AG09319 (cell line): ENCODE results near the gene STRADB.
A peak's percentile ranks its signal among the peaks of the same experiment; 100 is the strongest.
"Not testable (repeated sequence)": the region's sequence is repeated elsewhere in the genome, so short reads cannot be mapped to it uniquely, and the experiment has no call there.

Source experiments
- DNase-seq: peaks from one replicate; pipeline ENCODE4 v3.0.0-alpha.2; 2010; ENCODE audit warnings: low read depth; ENCODE audit errors: extremely low read depth
- CTCF ChIP-seq: IDR thresholded peaks from 2 replicates; pipeline ENCODE4 v1.5.1; 2011; ENCODE audit warnings: low read depth, mild to moderate bottlenecking, inconsistent platforms, low read length, moderate library complexity

The STRADB gene

GRCh38 chr2:201471732-201472393 is 20.3 kb downstream of the STRADB start:
- no peak for TF ChIP-seq CTCF
- DNase-seq = peak; percentile 65

GRCh38 chr2:201472411-201472810 is 20.9 kb downstream of the STRADB start:
- TF ChIP-seq CTCF = no peak
- no peak for DNase-seq

- DNase-seq = no peak
- no peak for TF ChIP-seq CTCF
Measured at GRCh38 chr2:201482543-201482942, 31.0 kb downstream of the STRADB start.

- TF ChIP-seq CTCF = no peak
- no peak for DNase-seq
Measured at GRCh38 chr2:201483342-201483741, 31.8 kb downstream of the STRADB start.

- DNase-seq = not testable (repeated sequence)
Measured at GRCh38 chr2:201483758-201484157, 32.2 kb downstream of the STRADB start.

- DNase-seq = peak; percentile 32
- no peak for TF ChIP-seq CTCF
Measured at GRCh38 chr2:201484805-201485204, 33.3 kb downstream of the STRADB start.

GRCh38 chr2:201490291-201490690 is 38.8 kb downstream of the STRADB start:
- DNase-seq = no peak
- TF ChIP-seq CTCF = no peak

- no peak for DNase-seq
- no peak for TF ChIP-seq CTCF
Measured at GRCh38 chr2:201496785-201497184, 45.2 kb downstream of the STRADB start.
